Endothelial cell of umbilical vein (primary cell): ENCODE results near the gene TNS4. TPM values are rescaled to one million over a fixed set of nuclear protein-coding genes. Genes with fewer than 3 reads are reported as not detected.

Source experiments
- BruUV-seq: library from RNA; stranded (reverse); fragments of 400-500 nt; replicated peaks from 2 replicates; lab custom pipeline; 2021; lab: Mats Ljungman, UMichigan
- CTCF ChIA-PET: fragments of 300-600, 350-600 bp; sonication (Branson Sonifier 250); formaldehyde crosslinking; loops from one replicate; lab custom pipeline; 2021; ENCODE audit warnings: antibody characterized with exemption, inconsistent platforms; lab: Charles Lee
- POLR2A ChIA-PET: fragments of 300-600, 350-600 bp; sonication (Branson Sonifier 250); formaldehyde crosslinking; loops from one replicate; lab custom pipeline; 2021; ENCODE audit warnings: antibody characterized with exemption, inconsistent platforms; lab: Charles Lee
- DNase-seq: peaks from one replicate; pipeline ENCODE4 v3.0.0-alpha.2; 2011; ENCODE audit warnings: low read depth, low spot score
- FAIRE-seq: peaks from 2 replicates; lab custom pipeline; 2011; peaks lifted over from hg19 to GRCh38; lab: Jason Lieb, UNC
- H2AFZ ChIP-seq: 2 replicates; pipeline ENCODE4 v1.6.0; 2012; ENCODE audit warnings: low read depth, low read length, control low read depth, inconsistent platforms
- H3K27ac ChIP-seq: 2 replicates; pipeline ENCODE4 v1.5.1; 2011; ENCODE audit warnings: low read depth, mild to moderate bottlenecking, control low read depth, low read length, moderate library complexity; ENCODE audit not compliant: insufficient read depth
- H3K27me3 ChIP-seq, 2 experiments: 2 replicates each; pipeline versions ENCODE4 v1.6.0 to v1.6.1; 2011; ENCODE audit warnings: low read length in 2 of 2, mixed read lengths in 1 of 2; ENCODE audit not compliant: control insufficient read depth in 2 of 2, insufficient read depth in 2 of 2
- H3K36me3 ChIP-seq, 2 experiments: 2 replicates in 1 of 2; 3 replicates in 1 of 2; pipeline ENCODE4 v1.5.1; 2011; ENCODE audit warnings: low read length in 2 of 2, mild to moderate bottlenecking in 1 of 2, moderate library complexity in 1 of 2; ENCODE audit not compliant: control insufficient read depth in 2 of 2, insufficient read depth in 2 of 2; ENCODE audit errors: extremely low read depth in 1 of 2
- H3K4me1 ChIP-seq: 3 replicates; pipeline ENCODE4 v1.5.1; 2011; ENCODE audit warnings: mild to moderate bottlenecking, low read length; ENCODE audit not compliant: control insufficient read depth, insufficient read depth; ENCODE audit errors: extremely low read depth
- H3K4me2 ChIP-seq: 2 replicates; pipeline ENCODE4 v1.6.1; 2011; ENCODE audit warnings: low read length, control low read depth, mixed read lengths; ENCODE audit not compliant: insufficient read depth
- H3K4me3 ChIP-seq, 3 experiments: fragments of 200-600 bp in 1 of 3; sonication (generic), shearing (Covaris generic) in 1 of 3; replicated peaks in 1 of 3; 2 replicates each; pipeline ENCODE4 v1.5.1; 2011 to 2016; ENCODE audit warnings: control low read depth in 3 of 3, low read length in 3 of 3, mild to moderate bottlenecking in 2 of 3, inconsistent platforms in 1 of 3, low read depth in 1 of 3, moderate library complexity in 1 of 3; ENCODE audit not compliant: insufficient read depth in 1 of 3
- H3K79me2 ChIP-seq: 2 replicates; pipeline ENCODE4 v1.6.0; 2012; ENCODE audit warnings: low read length, inconsistent platforms; ENCODE audit not compliant: control insufficient read depth, insufficient read depth
- H3K9ac ChIP-seq: replicated peaks from 2 replicates; pipeline ENCODE3; 2011; ENCODE audit warnings: low read length, control low read depth; ENCODE audit not compliant: insufficient read depth; ENCODE audit errors: extremely low read depth
- H3K9me1 ChIP-seq: replicated peaks from 3 replicates; pipeline ENCODE4 v1.6.0; 2011; ENCODE audit warnings: mild to moderate bottlenecking, low read length; ENCODE audit not compliant: control insufficient read depth, insufficient read depth; ENCODE audit errors: extremely low read depth
- H3K9me3 ChIP-seq: replicated peaks from 2 replicates; pipeline ENCODE4 v1.5.1; 2012; ENCODE audit warnings: low read length, inconsistent platforms; ENCODE audit not compliant: control insufficient read depth, insufficient read depth
- H4K20me1 ChIP-seq: replicated peaks from 2 replicates; pipeline ENCODE3; 2011; ENCODE audit warnings: mild to moderate bottlenecking, low read length; ENCODE audit not compliant: control insufficient read depth, insufficient read depth; ENCODE audit errors: extremely low read depth
- EZH2 ChIP-seq: IDR thresholded peaks from 2 replicates; pipeline ENCODE4 v1.6.1; 2012; ENCODE audit warnings: borderline replicate concordance, low read depth, mild to moderate bottlenecking, moderate library complexity, low read length, inconsistent platforms; ENCODE audit not compliant: severe bottlenecking
- FOS ChIP-seq: IDR thresholded peaks from 2 replicates; pipeline ENCODE4 v1.6.1; 2011; ENCODE audit warnings: mild to moderate bottlenecking, low read length, moderate library complexity, borderline replicate concordance; ENCODE audit not compliant: insufficient read depth
- GATA2 ChIP-seq: IDR thresholded peaks from 2 replicates; pipeline ENCODE4 v1.7.0; 2011; ENCODE audit warnings: low read depth, mild to moderate bottlenecking, moderate library complexity, mixed read lengths, low read length; ENCODE audit not compliant: insufficient read length, insufficient read depth
- JUN ChIP-seq: IDR thresholded peaks from 2 replicates; pipeline ENCODE4 v1.6.1; 2011; ENCODE audit warnings: borderline replicate concordance, low read depth; ENCODE audit not compliant: insufficient read length, insufficient read depth
- MYC ChIP-seq: IDR thresholded peaks from one replicate; pipeline ENCODE4 v1.6.1; 2011; ENCODE audit warnings: mild to moderate bottlenecking, low read depth, low read length
- POLR2A ChIP-seq: IDR thresholded peaks from 2 replicates; pipeline ENCODE4 v1.6.1; 2012; ENCODE audit warnings: low read depth, mild to moderate bottlenecking, control low read depth, low read length
- POLR2AphosphoS5 ChIP-seq: IDR thresholded peaks from 2 replicates; pipeline ENCODE4 v1.6.1; 2012; ENCODE audit warnings: low read depth, mild to moderate bottlenecking, control low read depth, low read length, moderate library complexity; ENCODE audit not compliant: insufficient read depth
- dilution Hi-C: fragments of 300-500 bp; cut with MboI; formaldehyde crosslinking; loops from one replicate; pipeline ENCODE4 v1.15.0; 2019; ENCODE audit warnings: low sequenced_read_pairs; ENCODE audit not compliant: extremely low pct_ligation_motif_present
- intact Hi-C: fragments of 100-400 bp; cut with micrococcal nuclease; formaldehyde crosslinking; loops from one replicate; pipeline ENCODE4 v1.10.0; 2022
- polyA plus RNA-seq, 4 experiments: library from polyadenylated mRNA; depleted of rRNA in 3 of 4; stranded (reverse) in 3 of 4; unstranded in 1 of 4; fragments of >200 nt; gene quantifications; 2 replicates each; pipeline versions ENCODE4 v1.2.1 to v1.2.3, GENCODE V29; 2011 to 2012; ENCODE audit warnings: missing spikeins in 1 of 4
- total RNA-seq: library from RNA; stranded (reverse); gene quantifications from 2 replicates; pipeline ENCODE4 v1.2.3, GENCODE V29; 2021
- TF ChIP-seq, protein P1 (sequence below), 2 donors: IDR thresholded peaks; 1 replicate in 1 of 2; 2 replicates in 1 of 2; pipeline ENCODE4 v1.5.1; 2011; ENCODE audit warnings: low read length in 2 of 2, mild to moderate bottlenecking in 2 of 2, moderate library complexity in 2 of 2, control low read depth in 1 of 2, inconsistent platforms in 1 of 2, low read depth in 1 of 2; ENCODE audit not compliant: insufficient read depth in 1 of 2; ENCODE audit errors: extremely low read depth in 1 of 2
- TF ChIP-seq, protein P2 (sequence below): IDR thresholded peaks from 2 replicates; pipeline ENCODE4 v1.6.1; 2011; ENCODE audit not compliant: insufficient read depth, insufficient read length

The TNS4 gene
- total and polyA plus RNA-seq, 2 donors (not counting 3 experiments of a cell fraction or from before 2014, with no cell fraction given), result not detected

DNA sequence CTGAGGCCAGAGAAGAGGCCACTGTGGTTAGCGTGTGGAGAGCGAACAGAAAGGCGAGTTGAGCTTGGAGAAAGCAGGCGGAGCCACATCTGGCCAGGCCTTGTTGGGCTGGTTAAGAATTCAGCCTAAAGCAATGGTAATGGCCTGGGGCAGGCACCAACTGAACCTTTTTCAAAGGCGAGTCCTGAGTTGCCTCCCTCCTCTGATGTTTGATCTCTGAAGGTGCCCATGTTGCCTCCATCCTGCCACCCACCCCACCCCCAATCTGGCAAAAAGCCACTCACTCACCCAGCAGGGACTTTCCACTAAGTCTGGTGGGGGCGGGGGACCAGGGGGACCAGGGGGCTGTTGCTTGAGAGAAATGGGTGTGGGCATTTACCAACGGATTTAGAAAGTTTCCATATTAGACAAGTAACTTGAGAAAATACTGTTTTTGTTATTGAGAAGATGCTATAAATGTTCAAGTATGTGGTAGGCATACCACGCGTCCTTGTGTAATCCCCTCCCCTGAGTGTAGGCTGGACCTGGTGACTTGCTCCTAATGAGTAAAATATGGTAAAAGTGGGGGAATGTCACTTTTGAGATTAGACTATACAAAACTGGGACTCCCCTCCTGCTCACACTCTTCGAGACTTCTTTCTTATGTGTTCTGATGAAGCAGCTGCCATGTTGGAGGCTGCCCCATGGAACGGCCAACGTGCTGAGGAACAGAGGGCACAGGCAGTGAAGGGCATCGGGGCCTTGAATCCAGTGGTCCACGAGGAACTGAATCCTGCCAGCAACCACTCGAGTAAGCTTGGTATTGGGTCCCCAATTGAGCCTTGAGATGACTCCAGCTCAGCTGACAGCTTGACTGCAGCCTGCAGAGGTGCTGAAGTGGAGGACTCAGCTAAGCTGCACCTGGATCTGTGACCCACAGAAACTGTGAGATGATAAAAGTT lies 29.9 kb upstream of the TNS4 start:
- H3K4me3 ChIP-seq, result no peak overlapping the region
- ChIA-PET POLR2A (interaction anchor here (1.9 kb wide), 1 partner anchor 88 kb away, joined by 9 read pairs; the partner anchor contains the start of gene IGFBP4), CTCF (interaction anchor here (0.9 to 9.6 kb wide), 18 partner anchors 8 to 329 kb away, joined by 3 to 304 read pairs (median 20); partner anchors contain the start of genes GJD3, IGFBP4 and TOP2A)
- H3K27ac ChIP-seq, result no peak overlapping the region
- no peaks in the 10 kb centered on the region for H3K9me1 ChIP-seq
- intact Hi-C loops (loop anchor here (5.0 kb wide), 1 partner anchor 229 kb away; no protein-coding TSS in a partner anchor), dilution Hi-C loops (no loop called here)
- H3K9me3 ChIP-seq, result no peaks in the 10 kb centered on the region
- H3K36me3 ChIP-seq, result no peaks in the 10 kb centered on the region
- DNase-seq (no peak), FAIRE-seq (no peak)
- H3K9ac ChIP-seq, result no peak overlapping the region
- H2AFZ ChIP-seq, result no peak overlapping the region
- H3K4me2 ChIP-seq, result no peak overlapping the region
- H3K79me2 ChIP-seq, result no peaks in the 10 kb centered on the region
- TF ChIP-seq POLR2AphosphoS5 (no peak), MYC (no peak)
- peaks cover 28% of the 10 kb centered on the region for H3K4me1 ChIP-seq
- no TSS peak for BruUV-seq
- H4K20me1 ChIP-seq, result no peaks in the 10 kb centered on the region
- peaks cover 12 to 22% of the 10 kb centered on the region in 2 experiments for H3K27me3 ChIP-seq

DNA sequence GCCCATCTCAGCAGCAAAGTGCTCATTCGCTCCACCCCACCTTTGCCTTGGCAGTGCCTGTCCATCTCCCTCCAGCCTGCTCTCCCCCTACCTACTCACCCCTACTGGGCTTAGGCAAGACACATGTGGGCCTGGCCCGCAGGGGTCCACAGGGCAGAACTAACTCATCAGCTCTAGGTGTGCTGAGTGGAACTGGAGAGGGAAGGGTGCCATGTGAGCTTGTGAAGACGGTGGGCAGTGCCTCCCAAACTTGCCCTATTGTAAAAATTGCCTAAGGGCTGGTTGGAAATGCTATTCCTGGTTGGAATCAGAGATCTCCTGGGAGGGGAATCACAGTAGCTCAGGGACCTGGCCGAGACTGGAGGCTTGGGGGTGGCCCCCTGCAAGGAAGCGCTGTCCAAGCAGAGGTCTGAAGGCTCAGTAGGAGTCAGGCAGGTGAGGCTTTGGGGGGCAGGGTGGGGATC lies 29.1 kb upstream of the TNS4 start:
- no TSS peak for BruUV-seq

More for the DNA sequence above, 29.1 kb upstream of the TNS4 start:
- H3K27ac ChIP-seq, result no peak overlapping the region
- no peak for FAIRE-seq
- TF ChIP-seq FOS (no peak), POLR2AphosphoS5 (no peak), EZH2 (no peak), POLR2A (no peak), GATA2 (no peak), MYC (no peak), JUN (no peak)
- TF ChIP-seq, protein P1, sequence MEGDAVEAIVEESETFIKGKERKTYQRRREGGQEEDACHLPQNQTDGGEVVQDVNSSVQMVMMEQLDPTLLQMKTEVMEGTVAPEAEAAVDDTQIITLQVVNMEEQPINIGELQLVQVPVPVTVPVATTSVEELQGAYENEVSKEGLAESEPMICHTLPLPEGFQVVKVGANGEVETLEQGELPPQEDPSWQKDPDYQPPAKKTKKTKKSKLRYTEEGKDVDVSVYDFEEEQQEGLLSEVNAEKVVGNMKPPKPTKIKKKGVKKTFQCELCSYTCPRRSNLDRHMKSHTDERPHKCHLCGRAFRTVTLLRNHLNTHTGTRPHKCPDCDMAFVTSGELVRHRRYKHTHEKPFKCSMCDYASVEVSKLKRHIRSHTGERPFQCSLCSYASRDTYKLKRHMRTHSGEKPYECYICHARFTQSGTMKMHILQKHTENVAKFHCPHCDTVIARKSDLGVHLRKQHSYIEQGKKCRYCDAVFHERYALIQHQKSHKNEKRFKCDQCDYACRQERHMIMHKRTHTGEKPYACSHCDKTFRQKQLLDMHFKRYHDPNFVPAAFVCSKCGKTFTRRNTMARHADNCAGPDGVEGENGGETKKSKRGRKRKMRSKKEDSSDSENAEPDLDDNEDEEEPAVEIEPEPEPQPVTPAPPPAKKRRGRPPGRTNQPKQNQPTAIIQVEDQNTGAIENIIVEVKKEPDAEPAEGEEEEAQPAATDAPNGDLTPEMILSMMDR (IDR thresholded peaks at IDR 0.05; ENCODE audit: extremely low read depth in 1 of 2, insufficient read depth in 1 of 2, low read depth in 1 of 2, low read length in 2 of 2), result no peak
- TF ChIP-seq, protein P2, sequence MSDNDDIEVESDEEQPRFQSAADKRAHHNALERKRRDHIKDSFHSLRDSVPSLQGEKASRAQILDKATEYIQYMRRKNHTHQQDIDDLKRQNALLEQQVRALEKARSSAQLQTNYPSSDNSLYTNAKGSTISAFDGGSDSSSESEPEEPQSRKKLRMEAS, result no peak
- peaks cover 19 to 28% of the 10 kb centered on the region in 2 experiments for H3K27me3 ChIP-seq
- ChIA-PET POLR2A (no interaction called here), CTCF (interaction anchor here (1.3 to 8.9 kb wide), 2 partner anchors 52 to 87 kb away, joined by 3 to 148 read pairs; partner anchors contain the start of gene IGFBP4)
- no peak overlapping the region for H3K9ac ChIP-seq
- DNase-seq, result no peak
- no peaks in the 10 kb centered on the region for H3K9me1 ChIP-seq
- no peaks in the 10 kb centered on the region for H4K20me1 ChIP-seq
- no peaks in the 10 kb centered on the region for H3K9me3 ChIP-seq
- H3K36me3 ChIP-seq, result no peaks in the 10 kb centered on the region
- no peak overlapping the region for H2AFZ ChIP-seq
- H3K4me3 ChIP-seq, result no peak overlapping the region
- H3K4me1 ChIP-seq, result peaks cover 22% of the 10 kb centered on the region
- H3K4me2 ChIP-seq, result no peak overlapping the region
- H3K79me2 ChIP-seq, result no peaks in the 10 kb centered on the region
- intact Hi-C loops (loop anchor here (5.0 kb wide), 1 partner anchor 228 kb away; no protein-coding TSS in a partner anchor), dilution Hi-C loops (no loop called here)
